ENCODE results near the gene KCNIP2. TPM values are rescaled to one million over a fixed set of nuclear protein-coding genes. Genes with fewer than 3 reads are reported as not detected.

KCNIP2 gene
- total RNA-seq, 1 experiment from 2014 or later: 8.5 TPM

DNA sequence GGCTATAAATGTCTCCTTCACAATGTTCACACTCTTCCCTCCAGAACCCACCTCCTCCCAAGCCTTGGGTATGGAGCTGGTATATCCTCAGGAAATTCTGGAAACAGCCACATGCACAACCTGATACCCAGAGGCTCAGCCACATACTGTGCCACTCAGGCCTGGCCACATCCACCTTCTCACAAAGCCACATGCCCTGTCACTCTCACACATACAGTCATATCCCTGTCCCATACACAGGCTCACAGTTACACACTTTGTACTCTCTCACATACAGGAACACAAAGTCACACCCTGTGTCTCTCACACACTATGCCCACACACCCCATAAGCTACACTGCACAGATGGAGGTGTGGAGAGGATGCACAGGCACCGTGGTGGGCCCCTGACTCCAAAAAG lies 10.1 kb downstream of the KCNIP2 start:
- CTCF ChIA-PET: interaction anchor here (1.4 to 1.6 kb wide), 2 partner anchors 15 to 177 kb away, joined by 3 to 4 read pairs; partner anchors contain the start of gene OGA
- Histone ChIP-seq H3K9ac (ENCODE audit: low read length) (no peak overlapping the region), H3K4me2 (ENCODE audit: low read length) (no peak overlapping the region), H3K4me3 (replicated peaks in 1 of 2; ENCODE audit: low read depth in 1 of 2, low read length in 2 of 2) (no peak overlapping the region), H3K9me2 (ENCODE audit: insufficient read depth) (no peaks in the 10 kb centered on the region), H2AFZ (ENCODE audit: low read depth, low read length, poor library complexity, severe bottlenecking) (no peak overlapping the region), H3K79me2 (ENCODE audit: insufficient read depth, low read length) (no peaks in the 10 kb centered on the region), H3K27ac (ENCODE audit: low read depth, low read length) (no peak overlapping the region), H4K20me1 (ENCODE audit: insufficient read depth) (no peaks in the 10 kb centered on the region), H3K36me3 (ENCODE audit: control insufficient read depth in 1 of 2, insufficient read depth in 2 of 2, low read length in 2 of 2) (no peaks in the 10 kb centered on the region), H3K27me3 (ENCODE audit: insufficient read depth, low read length) (no peaks in the 10 kb centered on the region), H3K9me3 (ENCODE audit: control insufficient read depth in 1 of 2, insufficient read depth in 1 of 2, low read depth in 1 of 2, low read length in 2 of 2) (no peaks in the 10 kb centered on the region), H3K4me1 (ENCODE audit: control insufficient read depth in 1 of 2, insufficient read depth in 2 of 2, low read length in 2 of 2) (peaks cover 20 to 48% of the 10 kb centered on the region in 2 experiments)
- POLR2A ChIA-PET: no interaction called here
- RAD21 ChIA-PET (ENCODE audit: low non-redundant PET in 1 of 2, low total read pairs in 2 of 2, uncharacterized antibody in 2 of 2, unreplicated experiment in 2 of 2): interaction anchor here in 1 of 2 experiments (0.6 kb wide), 1 partner anchor 310 kb away, joined by 3 read pairs; no protein-coding TSS in a partner anchor
- no TSS peak for BruUV-seq (replicated peaks)
- TF ChIP-seq CBX3 (IDR thresholded peaks at IDR 0.05; ENCODE audit: low read depth): no peak
- no peak for TF ChIP-seq SP1 (IDR thresholded peaks at IDR 0.05; ENCODE audit: low read depth)
- no peak for TF ChIP-seq CEBPB (IDR thresholded peaks at IDR 0.05; ENCODE audit: low read depth)
- intact Hi-C loops (cut with micrococcal nuclease): no loop called here
- ATAC-seq (no peak), DNase-seq (ENCODE audit: low read depth, low spot score) (no peak)

DNA sequence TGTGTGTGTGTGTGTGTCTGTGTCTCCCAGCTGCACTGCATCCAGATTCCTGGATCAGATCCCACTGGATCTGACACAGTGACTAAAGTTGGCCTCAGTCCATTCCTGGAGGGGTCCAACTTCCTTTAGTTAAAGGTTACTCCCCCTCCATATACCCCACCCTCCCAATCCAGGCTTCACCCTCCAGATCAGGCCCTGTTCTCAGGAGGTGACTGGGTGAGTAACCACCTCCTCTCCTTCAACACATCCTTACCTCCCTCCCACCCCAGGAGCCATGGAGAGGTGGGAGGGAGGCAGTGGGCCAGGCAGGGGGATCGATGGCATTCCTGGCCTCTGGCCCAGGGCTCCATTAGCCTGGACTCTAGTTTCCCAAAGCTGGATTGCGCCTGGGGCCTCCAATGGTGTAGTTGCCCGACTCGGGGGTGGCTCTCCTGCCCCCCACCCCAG lies 11.3 kb downstream of the KCNIP2 start:
- H3K27ac ChIP-seq (ENCODE audit: low read depth, low read length): no peak overlapping the region
- no peak overlapping the region for H3K9ac ChIP-seq (ENCODE audit: low read length)
- no peaks in the 10 kb centered on the region for H4K20me1 ChIP-seq (ENCODE audit: insufficient read depth)
- no peak for DNase-seq (ENCODE audit: low read depth, low spot score)
- H3K9me3 ChIP-seq (ENCODE audit: control insufficient read depth in 1 of 2, insufficient read depth in 1 of 2, low read depth in 1 of 2, low read length in 2 of 2): no peaks in the 10 kb centered on the region
- H2AFZ ChIP-seq (ENCODE audit: low read depth, low read length, poor library complexity, severe bottlenecking): no peak overlapping the region
- intact Hi-C loops (cut with micrococcal nuclease): no loop called here
- H3K79me2 ChIP-seq (ENCODE audit: insufficient read depth, low read length): no peaks in the 10 kb centered on the region
- no peaks in the 10 kb centered on the region for H3K9me2 ChIP-seq (ENCODE audit: insufficient read depth)
- RAD21 ChIA-PET (ENCODE audit: low non-redundant PET in 1 of 2, low total read pairs in 2 of 2, uncharacterized antibody in 2 of 2, unreplicated experiment in 2 of 2): no interaction called here
- no peaks in the 10 kb centered on the region for H3K36me3 ChIP-seq (ENCODE audit: control insufficient read depth in 1 of 2, insufficient read depth in 2 of 2, low read length in 2 of 2)
- H3K4me1 ChIP-seq (ENCODE audit: control insufficient read depth in 1 of 2, insufficient read depth in 2 of 2, low read length in 2 of 2): peaks cover 20 to 48% of the 10 kb centered on the region in 2 experiments
- no peaks in the 10 kb centered on the region for H3K27me3 ChIP-seq (ENCODE audit: insufficient read depth, low read length)
- H3K4me2 ChIP-seq (ENCODE audit: low read length): no peak overlapping the region
- CTCF ChIA-PET: interaction anchor here (1.1 to 1.6 kb wide), 3 partner anchors 9 to 178 kb away, joined by 3 to 7 read pairs (median 4); partner anchors contain the start of gene OGA
- ATAC-seq: no peak
- POLR2A ChIA-PET: no interaction called here
- BruUV-seq (replicated peaks): no TSS peak
- no peak overlapping the region for H3K4me3 ChIP-seq (replicated peaks in 1 of 2; ENCODE audit: low read depth in 1 of 2, low read length in 2 of 2)
- no peak for TF ChIP-seq EZH2 (IDR thresholded peaks at IDR 0.05)
- TF ChIP-seq SP1 (IDR thresholded peaks at IDR 0.05; ENCODE audit: low read depth): no peak
- TF ChIP-seq ZNF274 (IDR thresholded peaks at IDR 0.05; ENCODE audit: low read depth, low read length): no peak
- TF ChIP-seq, protein P1, sequence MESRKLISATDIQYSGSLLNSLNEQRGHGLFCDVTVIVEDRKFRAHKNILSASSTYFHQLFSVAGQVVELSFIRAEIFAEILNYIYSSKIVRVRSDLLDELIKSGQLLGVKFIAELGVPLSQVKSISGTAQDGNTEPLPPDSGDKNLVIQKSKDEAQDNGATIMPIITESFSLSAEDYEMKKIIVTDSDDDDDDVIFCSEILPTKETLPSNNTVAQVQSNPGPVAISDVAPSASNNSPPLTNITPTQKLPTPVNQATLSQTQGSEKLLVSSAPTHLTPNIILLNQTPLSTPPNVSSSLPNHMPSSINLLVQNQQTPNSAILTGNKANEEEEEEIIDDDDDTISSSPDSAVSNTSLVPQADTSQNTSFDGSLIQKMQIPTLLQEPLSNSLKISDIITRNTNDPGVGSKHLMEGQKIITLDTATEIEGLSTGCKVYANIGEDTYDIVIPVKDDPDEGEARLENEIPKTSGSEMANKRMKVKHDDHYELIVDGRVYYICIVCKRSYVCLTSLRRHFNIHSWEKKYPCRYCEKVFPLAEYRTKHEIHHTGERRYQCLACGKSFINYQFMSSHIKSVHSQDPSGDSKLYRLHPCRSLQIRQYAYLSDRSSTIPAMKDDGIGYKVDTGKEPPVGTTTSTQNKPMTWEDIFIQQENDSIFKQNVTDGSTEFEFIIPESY (IDR thresholded peaks at IDR 0.05; ENCODE audit: extremely low read depth, insufficient replicate concordance, low read length): no peak
- no peak for TF ChIP-seq YY1 (IDR thresholded peaks at IDR 0.05; ENCODE audit: extremely low read depth, insufficient replicate concordance, low read depth, low read length)
- no peak for TF ChIP-seq ZFX (IDR thresholded peaks at IDR 0.05)
- TF ChIP-seq, protein P2, sequence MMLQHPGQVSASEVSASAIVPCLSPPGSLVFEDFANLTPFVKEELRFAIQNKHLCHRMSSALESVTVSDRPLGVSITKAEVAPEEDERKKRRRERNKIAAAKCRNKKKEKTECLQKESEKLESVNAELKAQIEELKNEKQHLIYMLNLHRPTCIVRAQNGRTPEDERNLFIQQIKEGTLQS (IDR thresholded peaks at IDR 0.05): no peak
- no peak for TF ChIP-seq POLR2A (IDR thresholded peaks at IDR 0.05; ENCODE audit: borderline replicate concordance, extremely low read depth, insufficient read depth, insufficient read length)
- no peak for TF ChIP-seq RAD21 (IDR thresholded peaks at IDR 0.05; ENCODE audit: low read depth)
- no peak for TF ChIP-seq FOSL1 (IDR thresholded peaks at IDR 0.05; ENCODE audit: low read depth)
- no peak for TF ChIP-seq TCF7L2 (IDR thresholded peaks at IDR 0.05; ENCODE audit: borderline replicate concordance, extremely low read depth, insufficient read depth, insufficient read length)
- TF ChIP-seq, protein P3, sequence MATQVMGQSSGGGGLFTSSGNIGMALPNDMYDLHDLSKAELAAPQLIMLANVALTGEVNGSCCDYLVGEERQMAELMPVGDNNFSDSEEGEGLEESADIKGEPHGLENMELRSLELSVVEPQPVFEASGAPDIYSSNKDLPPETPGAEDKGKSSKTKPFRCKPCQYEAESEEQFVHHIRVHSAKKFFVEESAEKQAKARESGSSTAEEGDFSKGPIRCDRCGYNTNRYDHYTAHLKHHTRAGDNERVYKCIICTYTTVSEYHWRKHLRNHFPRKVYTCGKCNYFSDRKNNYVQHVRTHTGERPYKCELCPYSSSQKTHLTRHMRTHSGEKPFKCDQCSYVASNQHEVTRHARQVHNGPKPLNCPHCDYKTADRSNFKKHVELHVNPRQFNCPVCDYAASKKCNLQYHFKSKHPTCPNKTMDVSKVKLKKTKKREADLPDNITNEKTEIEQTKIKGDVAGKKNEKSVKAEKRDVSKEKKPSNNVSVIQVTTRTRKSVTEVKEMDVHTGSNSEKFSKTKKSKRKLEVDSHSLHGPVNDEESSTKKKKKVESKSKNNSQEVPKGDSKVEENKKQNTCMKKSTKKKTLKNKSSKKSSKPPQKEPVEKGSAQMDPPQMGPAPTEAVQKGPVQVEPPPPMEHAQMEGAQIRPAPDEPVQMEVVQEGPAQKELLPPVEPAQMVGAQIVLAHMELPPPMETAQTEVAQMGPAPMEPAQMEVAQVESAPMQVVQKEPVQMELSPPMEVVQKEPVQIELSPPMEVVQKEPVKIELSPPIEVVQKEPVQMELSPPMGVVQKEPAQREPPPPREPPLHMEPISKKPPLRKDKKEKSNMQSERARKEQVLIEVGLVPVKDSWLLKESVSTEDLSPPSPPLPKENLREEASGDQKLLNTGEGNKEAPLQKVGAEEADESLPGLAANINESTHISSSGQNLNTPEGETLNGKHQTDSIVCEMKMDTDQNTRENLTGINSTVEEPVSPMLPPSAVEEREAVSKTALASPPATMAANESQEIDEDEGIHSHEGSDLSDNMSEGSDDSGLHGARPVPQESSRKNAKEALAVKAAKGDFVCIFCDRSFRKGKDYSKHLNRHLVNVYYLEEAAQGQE (IDR thresholded peaks at IDR 0.05; ENCODE audit: low read depth): no peak
- TF ChIP-seq ELF1 (IDR thresholded peaks at IDR 0.05; ENCODE audit: borderline replicate concordance, low read depth): no peak

Measured in HCT116 (cell line).